Tibial artery (tissue), 4 donors: ENCODE measurements around the gene PRXL2A.

ENCODE experiments used
- DNase-seq, 2 donors: peaks; one replicate each; pipeline ENCODE4 v3.0.0-alpha.2; 2019
- H3K27ac ChIP-seq, 2 donors: fragments of 200-600 bp; sonication (generic) in 1 of 2; 1 replicate in 1 of 2; 2 replicates in 1 of 2; pipeline ENCODE4 v1.5.1; 2018 to 2019; ENCODE audit warnings: mild to moderate bottlenecking in 1 of 2
- H3K27me3 ChIP-seq, 2 donors: fragments of 200-600 bp; sonication (generic) in 1 of 2; one replicate each; pipeline versions ENCODE4 v1.5.1 to v1.6.0; 2016 to 2019
- H3K36me3 ChIP-seq, 3 donors: fragments of 200-600 bp; sonication (generic) in 2 of 3; one replicate each; pipeline ENCODE4 v1.5.1; 2016 to 2019; ENCODE audit warnings: mild to moderate bottlenecking in 2 of 3
- H3K4me1 ChIP-seq, 4 donors: fragments of 200-600 bp; sonication (generic) in 2 of 4; 1 replicate in 3 of 4; 2 replicates in 1 of 4; pipeline ENCODE4 v1.5.1; 2016 to 2019
- H3K4me3 ChIP-seq, 2 donors: fragments of 200-600 bp; sonication (generic) in 1 of 2; 1 replicate in 1 of 2; 2 replicates in 1 of 2; pipeline ENCODE4 v1.5.1; 2018 to 2019; ENCODE audit warnings: mild to moderate bottlenecking in 2 of 2
- H3K9me3 ChIP-seq, 3 donors: fragments of 200-600 bp; sonication (generic) in 1 of 3; one replicate each; pipeline ENCODE4 v1.5.1; 2016 to 2019
- CTCF ChIP-seq, 2 experiments: fragments of 200-600 bp in 1 of 2; fragments of 450-650 bp in 1 of 2; IDR thresholded peaks; one replicate each; pipeline ENCODE4 v1.5.1; 2017 to 2019; ENCODE audit warnings: antibody characterized with exemption in 2 of 2, mild to moderate bottlenecking in 1 of 2, moderate library complexity in 1 of 2
- intact Hi-C: fragments of 100-400 bp; cut with DNase I; formaldehyde crosslinking; loops from one replicate; pipeline ENCODE4 v1.15.0; 2023; ENCODE audit warnings: low total_unique reads

The PRXL2A gene

DNA sequence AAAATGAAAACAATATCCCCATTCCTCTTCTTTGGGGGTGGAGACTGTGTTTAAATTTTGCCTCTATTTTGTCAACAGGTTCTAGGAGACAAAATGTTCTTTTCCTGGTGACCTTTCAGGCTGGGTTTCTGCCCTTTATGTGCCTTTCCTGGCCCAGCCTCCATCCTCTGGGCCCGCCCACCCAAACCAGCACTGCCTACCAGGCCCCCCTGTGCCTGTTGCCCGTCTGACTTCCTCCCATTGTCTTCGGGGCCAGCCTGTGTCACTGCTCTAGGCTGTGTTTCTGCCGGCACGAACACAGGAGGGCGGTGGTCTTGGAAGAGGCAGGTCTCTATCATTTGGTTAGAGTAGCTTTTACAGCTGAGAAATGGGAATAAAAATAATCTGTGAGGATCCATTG is 59.7 kb downstream of the PRXL2A start:
- intact Hi-C loops: no loop called here
- peak overlapping the region in 1 of 2 donors; percentile 3 for H3K27ac ChIP-seq

DNA sequence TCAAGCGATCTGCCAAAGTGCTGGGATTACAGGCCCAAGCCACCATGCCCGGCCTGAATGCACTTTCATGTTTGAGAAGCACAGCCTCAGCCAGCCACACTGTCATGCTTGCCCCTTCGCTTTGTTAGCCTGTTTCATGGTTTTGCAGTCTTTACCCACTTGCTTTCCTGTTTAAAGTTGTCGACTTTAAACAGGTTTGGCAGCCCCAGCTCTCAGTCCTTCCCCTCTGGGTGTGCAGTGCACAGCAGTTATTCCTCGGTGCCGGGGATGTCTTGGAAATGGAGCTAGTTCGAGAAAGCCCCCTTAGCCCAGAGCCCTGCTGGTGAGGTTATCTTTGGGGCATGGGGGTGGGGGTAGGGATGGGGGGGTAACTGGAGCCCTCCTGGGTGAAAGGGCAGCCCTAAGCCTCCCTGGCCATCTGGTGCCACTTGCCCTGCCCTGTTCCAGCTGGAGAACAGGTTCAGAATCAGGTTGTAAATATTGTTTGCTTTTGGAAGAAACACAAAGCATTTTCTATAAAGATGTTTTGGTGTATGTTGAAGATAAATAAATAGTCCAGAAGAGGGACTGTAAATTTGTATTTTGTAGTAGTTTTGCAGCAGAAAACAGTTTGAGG is 60.6 kb downstream of the PRXL2A start:
- Histone ChIP-seq H3K4me3 (no peak overlapping the region), H3K27me3 (no peaks in the 10 kb centered on the region), H3K27ac (no peak overlapping the region), H3K4me1 (peaks cover 0 to 62% (median 26%) of the 10 kb centered on the region in 4 donors), H3K9me3 (no peaks in the 10 kb centered on the region), H3K36me3 (peaks cover 0 to 23% (median 12%) of the 10 kb centered on the region in 3 donors)
- no peak for TF ChIP-seq CTCF (IDR thresholded peaks at IDR 0.05)
- intact Hi-C loops: no loop called here
- DNase-seq: no peak

More for the DNA sequence above, 59.7 kb downstream of the PRXL2A start:
- TF ChIP-seq CTCF (IDR thresholded peaks at IDR 0.05): no peak
- Histone ChIP-seq H3K4me1 (peaks cover 0 to 68% (median 33%) of the 10 kb centered on the region in 4 donors), H3K4me3 (no peak overlapping the region), H3K27me3 (no peaks in the 10 kb centered on the region), H3K9me3 (no peaks in the 10 kb centered on the region), H3K36me3 (peaks cover 0 to 23% (median 12%) of the 10 kb centered on the region in 3 donors)
- DNase-seq: peak; percentile 72 to 75

- no peak overlapping the region for H3K27ac ChIP-seq
- TF ChIP-seq CTCF (IDR thresholded peaks at IDR 0.05): no peak
- no peak overlapping the region for H3K4me3 ChIP-seq
- peaks cover 0 to 23% (median 16%) of the 10 kb centered on the region in 3 donors for H3K36me3 ChIP-seq
- H3K9me3 ChIP-seq: no peaks in the 10 kb centered on the region
- peaks cover 0 to 55% (median 15%) of the 10 kb centered on the region in 4 donors for H3K4me1 ChIP-seq
- H3K27me3 ChIP-seq: no peaks in the 10 kb centered on the region
- intact Hi-C loops: no loop called here
- no peak for DNase-seq
These were observed 61.9 kb downstream of the PRXL2A start for GRCh38 chr10:80470266-80470665.

GRCh38 chr10:80471001-80471400 is 62.6 kb downstream of the PRXL2A start:
- Histone ChIP-seq H3K4me3 (no peak overlapping the region), H3K36me3 (peaks cover 0 to 23% (median 16%) of the 10 kb centered on the region in 3 donors), H3K9me3 (no peaks in the 10 kb centered on the region), H3K4me1 (peaks cover 0 to 48% (median 12%) of the 10 kb centered on the region in 4 donors), H3K27ac (no peak overlapping the region), H3K27me3 (no peaks in the 10 kb centered on the region)
- no peak for TF ChIP-seq CTCF (IDR thresholded peaks at IDR 0.05)
- intact Hi-C loops: no loop called here
- no peak for DNase-seq

DNA sequence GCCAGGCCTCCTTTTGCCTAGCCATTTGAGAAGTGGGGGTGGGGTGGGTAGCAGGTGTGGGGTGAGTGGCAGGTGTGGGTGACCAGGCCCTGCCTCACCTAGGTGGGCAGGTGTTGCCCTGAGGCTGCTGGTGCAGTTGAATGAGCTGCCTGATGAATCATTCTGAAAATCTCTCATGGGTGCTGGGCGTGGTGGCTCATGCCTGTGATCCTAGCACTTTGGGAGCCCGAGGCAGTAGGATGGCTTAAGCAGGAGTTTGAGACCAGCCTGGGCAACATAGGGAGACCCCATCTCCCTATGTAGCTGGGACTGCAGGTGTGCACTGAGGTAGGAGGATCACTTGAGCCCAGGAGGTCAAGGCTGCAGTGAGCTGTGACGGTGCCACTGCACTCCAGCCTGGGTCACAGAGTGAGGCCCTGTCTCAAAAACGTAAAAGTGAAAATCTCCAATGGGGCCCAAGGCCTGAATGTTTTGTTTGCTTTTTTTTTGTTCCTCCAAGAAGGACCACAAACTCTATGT is 63.4 kb downstream of the PRXL2A start:
- Histone ChIP-seq H3K27ac (no peak overlapping the region), H3K36me3 (peaks cover 0 to 23% (median 16%) of the 10 kb centered on the region in 3 donors), H3K4me3 (no peak overlapping the region), H3K9me3 (no peaks in the 10 kb centered on the region), H3K4me1 (peaks cover 0 to 40% (median 13%) of the 10 kb centered on the region in 4 donors), H3K27me3 (no peaks in the 10 kb centered on the region)
- peak in 1 of 2 donors; percentile 31 for DNase-seq
- intact Hi-C loops: no loop called here
- no peak for TF ChIP-seq CTCF (IDR thresholded peaks at IDR 0.05)
